Measurements from ENCODE around the gene PKD1. TPM values are rescaled to one million over a fixed set of nuclear protein-coding genes. Genes with fewer than 3 reads are reported as not detected.

Gene PKD1
- total RNA-seq, 1 donor from 2014 or later, result 183 TPM

- H3K36me3 Mint-ChIP-seq, result peaks cover 9% of the 10 kb centered on the region
- H3K27ac Mint-ChIP-seq, result no peak overlapping the region
- TF ChIP-seq CTCF (IDR thresholded peaks at IDR 0.05; ENCODE audit: unreplicated experiment), result no peak
- H3K9me3 Mint-ChIP-seq, result no peaks in the 10 kb centered on the region
- H3K4me1 Mint-ChIP-seq, result peaks cover 3% of the 10 kb centered on the region
- H3K27me3 Mint-ChIP-seq (ENCODE audit: low read depth), result no peaks in the 10 kb centered on the region
- DNase-seq (ENCODE audit: low spot score in 2 of 2, unreplicated experiment in 2 of 2), result no peak
- no peak overlapping the region for H3K4me3 Mint-ChIP-seq
Measured at GRCh38 chr16:2167068-2167638, 31.5 kb upstream of the PKD1 start.

GRCh38 chr16:2166263-2167067 lies 30.8 kb upstream of the PKD1 start:
- H3K27ac Mint-ChIP-seq, result no peak overlapping the region
- peaks cover 6% of the 10 kb centered on the region for H3K36me3 Mint-ChIP-seq
- peaks cover 3% of the 10 kb centered on the region for H3K4me1 Mint-ChIP-seq

GRCh38 chr16:2165861-2166260 lies 30.2 kb upstream of the PKD1 start:
- Mint-ChIP-seq H3K4me3 (no peak overlapping the region), H3K27ac (no peak overlapping the region), H3K9me3 (no peaks in the 10 kb centered on the region), H3K27me3 (ENCODE audit: low read depth) (no peaks in the 10 kb centered on the region), H3K36me3 (peaks cover 6% of the 10 kb centered on the region), H3K4me1 (peaks cover 3% of the 10 kb centered on the region)
- no peak for DNase-seq (ENCODE audit: low spot score in 2 of 2, unreplicated experiment in 2 of 2)
- no peak for TF ChIP-seq CTCF (IDR thresholded peaks at IDR 0.05; ENCODE audit: unreplicated experiment)

More at GRCh38 chr16:2166263-2167067, 30.8 kb upstream of the PKD1 start:
- Mint-ChIP-seq H3K4me3 (no peak overlapping the region), H3K27me3 (ENCODE audit: low read depth) (no peaks in the 10 kb centered on the region), H3K9me3 (no peaks in the 10 kb centered on the region)
- DNase-seq (ENCODE audit: low spot score in 2 of 2, unreplicated experiment in 2 of 2), result no peak
- no peak for TF ChIP-seq CTCF (IDR thresholded peaks at IDR 0.05; ENCODE audit: unreplicated experiment)

- no peak overlapping the region for H3K4me3 Mint-ChIP-seq
- no peaks in the 10 kb centered on the region for H3K27me3 Mint-ChIP-seq (ENCODE audit: low read depth)
- H3K36me3 Mint-ChIP-seq, result peaks cover 6% of the 10 kb centered on the region
Measured at GRCh38 chr16:2163211-2163881, 27.6 kb upstream of the PKD1 start.

GRCh38 chr16:2162676-2163118 lies 27.0 kb upstream of the PKD1 start:
- peaks cover 5% of the 10 kb centered on the region for H3K4me1 Mint-ChIP-seq
- TF ChIP-seq CTCF (IDR thresholded peaks at IDR 0.05; ENCODE audit: unreplicated experiment), result no peak
- no peak for DNase-seq (ENCODE audit: low spot score in 2 of 2, unreplicated experiment in 2 of 2)
- H3K4me3 Mint-ChIP-seq, result no peak overlapping the region
- no peaks in the 10 kb centered on the region for H3K9me3 Mint-ChIP-seq
- H3K27ac Mint-ChIP-seq, result no peak overlapping the region
- H3K36me3 Mint-ChIP-seq, result peaks cover 3% of the 10 kb centered on the region
- no peaks in the 10 kb centered on the region for H3K27me3 Mint-ChIP-seq (ENCODE audit: low read depth)

More at GRCh38 chr16:2163211-2163881, 27.6 kb upstream of the PKD1 start:
- DNase-seq (ENCODE audit: low spot score in 2 of 2, unreplicated experiment in 2 of 2), result no peak
- peak overlapping the region; percentile 78 for H3K27ac Mint-ChIP-seq
- no peaks in the 10 kb centered on the region for H3K9me3 Mint-ChIP-seq
- H3K4me1 Mint-ChIP-seq, result peaks cover 3% of the 10 kb centered on the region
- no peak for TF ChIP-seq CTCF (IDR thresholded peaks at IDR 0.05; ENCODE audit: unreplicated experiment)

All from mesothelial cell of epicardium (in vitro differentiated cells).